GM18951 (cell line): ENCODE data around the gene PQBP1.

Experiments used
- POLR2A ChIP-seq: IDR thresholded peaks from 4 replicates; pipeline ENCODE4 v1.6.1; 2011; ENCODE audit warnings: mild to moderate bottlenecking; ENCODE audit not compliant: insufficient read length, insufficient read depth; ENCODE audit errors: extremely low read depth
- in situ Hi-C: fragments of 300-500 bp; cut with MboI; formaldehyde crosslinking; loops from one replicate; pipeline ENCODE4 v1.12.0; 2022; ENCODE audit warnings: low sequenced_read_pairs, mixed read lengths, inconsistent platforms; ENCODE audit not compliant: unreplicated experiment

The PQBP1 gene

DNA sequence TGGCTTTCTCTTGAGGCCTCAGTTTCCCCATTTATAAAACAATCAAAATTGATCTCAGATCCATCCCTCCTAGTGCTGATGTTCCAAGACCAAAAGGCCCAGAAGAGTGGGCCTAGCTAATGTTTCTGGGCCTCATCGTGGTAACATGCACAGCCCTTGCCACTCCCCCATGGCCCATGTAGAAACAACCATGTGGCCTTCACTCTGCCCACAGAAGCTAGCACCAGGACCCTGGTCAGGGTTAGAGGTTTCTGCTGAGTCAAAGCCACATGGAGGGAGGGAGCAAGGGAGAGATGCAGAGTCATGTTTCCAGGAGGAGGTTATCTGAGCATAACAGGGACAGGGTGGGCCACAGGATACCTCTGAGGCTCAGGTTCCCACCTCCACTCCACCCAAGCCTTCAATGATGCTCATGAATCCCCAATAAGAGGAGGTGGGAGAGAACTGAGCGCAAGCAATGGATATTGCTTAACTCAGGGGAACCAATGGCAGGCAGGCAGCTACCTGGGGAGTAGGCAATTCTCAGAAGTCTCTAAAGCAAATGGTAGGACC, 42.8 kb downstream of the PQBP1 start:
- TF ChIP-seq POLR2A: no peak

DNA sequence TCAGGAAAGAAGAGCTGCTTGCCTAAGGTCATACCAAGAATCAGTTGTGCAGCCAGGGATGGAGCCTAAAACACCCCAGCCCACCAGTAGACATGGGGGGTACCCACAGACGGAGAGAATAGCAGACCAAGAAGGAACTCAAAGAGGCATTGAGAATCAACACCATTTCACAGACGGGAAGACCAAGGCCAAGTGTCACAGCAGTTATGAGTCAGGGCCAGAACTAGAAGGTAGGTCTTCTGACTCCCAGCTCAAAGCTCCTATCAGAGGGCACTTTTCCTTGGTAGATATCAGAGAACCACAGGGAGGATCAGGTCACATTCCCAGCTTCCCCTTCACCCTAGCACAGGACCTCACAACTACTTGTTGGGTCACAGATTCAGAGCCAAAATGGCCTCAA, 45.2 kb downstream of the PQBP1 start:
- TF ChIP-seq POLR2A: no peak
- in situ Hi-C loops: no loop called here

More for the DNA sequence above, 42.8 kb downstream of the PQBP1 start:
- in situ Hi-C loops: no loop called here

DNA sequence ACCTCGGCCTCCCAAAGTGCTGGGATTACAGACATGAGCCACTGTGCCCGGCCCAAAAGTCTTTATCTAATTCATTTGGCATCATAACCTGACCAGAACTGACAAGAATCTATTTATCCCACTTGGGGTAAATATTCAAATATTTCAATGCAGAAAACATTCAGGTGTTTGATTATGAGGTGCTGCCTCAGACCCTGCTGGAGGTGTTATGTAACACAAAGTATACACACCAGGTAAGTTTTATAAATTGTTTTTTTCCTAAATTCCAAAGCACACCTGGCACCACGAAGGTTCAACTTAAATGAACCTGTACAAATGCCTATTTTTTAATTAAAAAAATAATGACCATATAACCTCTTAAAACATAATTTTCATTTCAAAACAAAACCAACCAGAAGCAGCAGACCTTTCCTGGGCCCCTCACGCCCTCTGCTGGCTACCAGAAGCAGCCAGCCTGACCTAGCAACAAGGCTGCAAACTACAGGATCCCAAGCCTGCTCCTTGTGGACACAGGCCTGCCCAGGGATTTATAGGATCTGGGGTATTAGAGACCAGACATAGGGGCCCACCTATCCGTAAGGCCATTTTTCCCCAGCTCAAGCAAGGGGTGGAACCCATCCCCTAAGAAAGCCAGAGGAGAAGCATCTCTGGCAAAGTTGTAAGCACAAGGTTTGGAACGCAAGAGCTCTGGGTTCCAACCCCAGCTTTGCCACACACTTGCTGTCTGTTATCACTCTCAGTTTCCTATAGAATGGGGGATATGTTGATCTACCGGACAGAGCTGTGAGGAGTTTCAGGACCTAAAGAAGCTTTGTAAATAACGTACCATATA, 48.0 kb downstream of the PQBP1 start:
- in situ Hi-C loops: no loop called here
- TF ChIP-seq POLR2A: no peak

DNA sequence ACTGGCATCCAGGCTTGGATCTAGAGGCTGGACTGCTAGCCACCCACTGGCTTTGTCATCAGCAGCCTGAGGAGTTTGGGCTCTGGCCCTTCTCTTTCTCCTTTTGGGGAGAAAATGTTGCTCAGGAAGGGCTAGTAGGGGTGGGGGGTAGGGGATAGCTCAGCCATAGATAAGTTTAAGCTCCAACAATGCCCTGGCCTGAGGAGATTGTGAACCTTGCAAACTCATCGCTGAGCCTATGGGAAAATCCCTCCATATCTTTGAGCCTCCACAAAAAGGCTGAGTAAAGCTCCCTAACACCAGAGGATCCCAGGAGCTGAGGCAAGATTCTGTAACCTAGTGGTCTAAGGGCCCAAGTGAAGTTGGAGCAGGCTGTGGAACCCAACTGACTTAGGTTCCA, 50.9 kb downstream of the PQBP1 start:
- in situ Hi-C loops: no loop called here
- TF ChIP-seq POLR2A: no peak
